Measurements from ENCODE around the gene HSD17B8. TPM values are rescaled to one million over a fixed set of nuclear protein-coding genes. Genes with fewer than 3 reads are reported as not detected.

Gene HSD17B8
- total RNA-seq, 6 donors from 2014 or later = 8.2 to 39.3 (median 28.7) TPM

- TF ChIP-seq CTCF (IDR thresholded peaks at IDR 0.05) (no peak), EP300 (IDR thresholded peaks at IDR 0.05) (no peak)
- Histone ChIP-seq H3K36me3 (no peaks in the 10 kb centered on the region), H3K4me3 (no peak overlapping the region), H3K4me1 (no peaks in the 10 kb centered on the region), H3K27ac (no peak overlapping the region), H3K27me3 (no peaks in the 10 kb centered on the region), H3K9me3 (no peaks in the 10 kb centered on the region)
- ATAC-seq (ENCODE audit: low FRiP score in 2 of 2) = no peak
- no peak for DNase-seq
These were observed 31.9 kb downstream of the HSD17B8 start for GRCh38 chr6:33236328-33236727.

- Histone ChIP-seq H3K4me1 (no peaks in the 10 kb centered on the region), H3K27me3 (no peaks in the 10 kb centered on the region), H3K4me3 (no peak overlapping the region), H3K9me3 (no peaks in the 10 kb centered on the region), H3K27ac (no peak overlapping the region), H3K36me3 (no peaks in the 10 kb centered on the region)
- DNase-seq (no peak), ATAC-seq (ENCODE audit: low FRiP score in 2 of 2) (no peak)
- WGBS, 2 donors = 87 to 90% methylated on average over 6 of the region's 6 CpGs
- TF ChIP-seq POLR2AphosphoS5 (IDR thresholded peaks at IDR 0.05) (no peak), EP300 (IDR thresholded peaks at IDR 0.05) (no peak), POLR2A (IDR thresholded peaks at IDR 0.05) (no peak), CTCF (IDR thresholded peaks at IDR 0.05) (no peak)
These were observed 32.4 kb downstream of the HSD17B8 start for GRCh38 chr6:33236852-33237251.

GRCh38 chr6:33237741-33238140, 33.3 kb downstream of the HSD17B8 start:
- DNase-seq (no peak), ATAC-seq (ENCODE audit: low FRiP score in 2 of 2) (no peak)
- Histone ChIP-seq H3K4me1 (no peaks in the 10 kb centered on the region), H3K9me3 (no peaks in the 10 kb centered on the region), H3K36me3 (no peaks in the 10 kb centered on the region), H3K27ac (no peak overlapping the region), H3K27me3 (no peaks in the 10 kb centered on the region), H3K4me3 (no peak overlapping the region)
- TF ChIP-seq POLR2AphosphoS5 (IDR thresholded peaks at IDR 0.05) = no peak
- TF ChIP-seq CTCF (IDR thresholded peaks at IDR 0.05) = no peak
- TF ChIP-seq POLR2A (IDR thresholded peaks at IDR 0.05) = no peak
- no peak for TF ChIP-seq EP300 (IDR thresholded peaks at IDR 0.05)
- 81 to 93% methylated on average over 2 of the region's 2 CpGs for WGBS, 2 donors

- DNase-seq (no peak), ATAC-seq (ENCODE audit: low FRiP score in 2 of 2) (no peak)
- Histone ChIP-seq H3K9me3 (no peaks in the 10 kb centered on the region), H3K4me1 (no peaks in the 10 kb centered on the region), H3K27ac (no peak overlapping the region), H3K36me3 (no peaks in the 10 kb centered on the region), H3K27me3 (no peaks in the 10 kb centered on the region), H3K4me3 (no peak overlapping the region)
- WGBS, 2 donors = 55 to 65% methylated on average over 3 of the region's 3 CpGs
- TF ChIP-seq POLR2A (IDR thresholded peaks at IDR 0.05) = no peak
- TF ChIP-seq CTCF (IDR thresholded peaks at IDR 0.05) = no peak
- no peak for TF ChIP-seq POLR2AphosphoS5 (IDR thresholded peaks at IDR 0.05)
- TF ChIP-seq EP300 (IDR thresholded peaks at IDR 0.05) = no peak
These were observed 37.5 kb downstream of the HSD17B8 start for GRCh38 chr6:33241968-33242367.

- DNase-seq (no peak), ATAC-seq (ENCODE audit: low FRiP score in 2 of 2) (no peak)
- WGBS, 2 donors = 45 to 54% methylated on average over 1 of the region's 1 CpG
- Histone ChIP-seq H3K4me1 (peaks cover 7 to 8% (median 7%) of the 10 kb centered on the region in 4 donors), H3K9me3 (no peaks in the 10 kb centered on the region), H3K36me3 (no peaks in the 10 kb centered on the region), H3K4me3 (no peak overlapping the region), H3K27ac (no peak overlapping the region), H3K27me3 (no peaks in the 10 kb centered on the region)
- TF ChIP-seq CTCF (IDR thresholded peaks at IDR 0.05) (no peak), EP300 (IDR thresholded peaks at IDR 0.05) (no peak), POLR2AphosphoS5 (IDR thresholded peaks at IDR 0.05) (no peak), POLR2A (IDR thresholded peaks at IDR 0.05) (no peak)
These were observed 39.0 kb downstream of the HSD17B8 start for GRCh38 chr6:33243476-33243875.
